Activated CD8-positive, alpha-beta memory T cell treated with anti-CD3 and anti-CD28 coated beads, Interleukin-2, amount 50 U/mL, for 24 hours (primary cell): ENCODE measurements around the gene TGFA.

Source experiments
- DNase-seq: peaks from one replicate; pipeline ENCODE4 v3.0.0-alpha.2; 2020; ENCODE audit errors: extremely low read depth

Gene TGFA

GRCh38 chr2:70420143-70420542 lies 133.5 kb downstream of the TGFA start:
- no peak for DNase-seq

GRCh38 chr2:70418514-70418913 lies 135.1 kb downstream of the TGFA start:
- no peak for DNase-seq

- no peak for DNase-seq
Observed at GRCh38 chr2:70417011-70417410, 136.6 kb downstream of the TGFA start.

- no peak for DNase-seq
Observed at GRCh38 chr2:70412294-70413070, 141.1 kb downstream of the TGFA start.

GRCh38 chr2:70411483-70412125 lies 142.0 kb downstream of the TGFA start:
- no peak for DNase-seq

GRCh38 chr2:70403267-70404053 lies 150.2 kb downstream of the TGFA start:
- DNase-seq, result no peak

- no peak for DNase-seq
Observed at GRCh38 chr2:70400539-70400938, 153.1 kb downstream of the TGFA start.

- no peak for DNase-seq
Observed at GRCh38 chr2:70399046-70399445, 154.6 kb downstream of the TGFA start.
